Esophagus squamous epithelium (tissue), 5 donors: ENCODE results near the gene PKN1. TPM values are rescaled to one million over a fixed set of nuclear protein-coding genes. Genes with fewer than 3 reads are reported as not detected.

ENCODE experiments used
- DNase-seq: peaks from one replicate; lab custom pipeline; 2025; lab: John Stamatoyannopoulos, UW
- H3K27ac ChIP-seq, 4 donors: fragments of 200-600 bp; sonication (generic); one replicate each; pipeline ENCODE4 v1.5.1; 2016 to 2019; ENCODE audit warnings: mild to moderate bottlenecking in 1 of 4
- H3K27me3 ChIP-seq, 4 donors: fragments of 200-600 bp; sonication (generic); 1 replicate in 3 of 4; 2 replicates in 1 of 4; pipeline versions ENCODE4 v1.5.1 to v1.6.0; 2017 to 2021; ENCODE audit warnings: antibody characterized with exemption in 1 of 4
- H3K36me3 ChIP-seq, 3 donors: fragments of 200-600 bp; sonication (generic); one replicate each; pipeline ENCODE4 v1.5.1; 2016 to 2019
- H3K4me1 ChIP-seq, 3 donors: fragments of 200-600 bp; sonication (generic); one replicate each; pipeline ENCODE4 v1.5.1; 2017 to 2019
- H3K4me3 ChIP-seq, 4 donors: fragments of 200-600 bp; sonication (generic); 1 replicate in 3 of 4; 2 replicates in 1 of 4; pipeline ENCODE4 v1.5.1; 2016 to 2019; ENCODE audit warnings: mild to moderate bottlenecking in 2 of 4, moderate library complexity in 1 of 4
- H3K9me3 ChIP-seq, 3 donors: fragments of 200-600 bp; sonication (generic); one replicate each; pipeline ENCODE4 v1.5.1; 2016 to 2019
- POLR2A ChIP-seq, 4 donors: fragments of 450-650 bp; IDR thresholded peaks; one replicate each; pipeline ENCODE4 v1.6.1; 2017; ENCODE audit warnings: antibody characterized with exemption in 4 of 4, mild to moderate bottlenecking in 4 of 4, moderate library complexity in 3 of 4
- WGBS, 2 donors: methylation state at CpG; one replicate each; pipeline ENCODE4 v1.1.5; 2018; 5-methylcytosine and 5-hydroxymethylcytosine counted together
- intact Hi-C: fragments of 100-400 bp; cut with DNase I; formaldehyde crosslinking; loops from one replicate; pipeline ENCODE4 v1.15.0; 2022
- total RNA-seq, 4 donors: library from RNA; depleted of rRNA; stranded (reverse); fragments of >200 nt; gene quantifications; one replicate each; pipeline ENCODE4 v1.1.0, GENCODE V29; 2016
- TF ChIP-seq, protein P1 (sequence below), 6 experiments: fragments of 450-650 bp in 4 of 6; fragments of 200-600 bp in 2 of 6; sonication (generic) in 2 of 6; IDR thresholded peaks; one replicate each; pipeline ENCODE4 v1.5.1; 2016 to 2019; ENCODE audit warnings: antibody characterized with exemption in 6 of 6, mild to moderate bottlenecking in 4 of 6, moderate library complexity in 4 of 6
- donor health status: DM: yes; HTN: yes; CAD: no.

Gene PKN1
- total RNA-seq, 4 donors from 2014 or later, result 6.1 to 38.3 (median 21.0) TPM

DNA sequence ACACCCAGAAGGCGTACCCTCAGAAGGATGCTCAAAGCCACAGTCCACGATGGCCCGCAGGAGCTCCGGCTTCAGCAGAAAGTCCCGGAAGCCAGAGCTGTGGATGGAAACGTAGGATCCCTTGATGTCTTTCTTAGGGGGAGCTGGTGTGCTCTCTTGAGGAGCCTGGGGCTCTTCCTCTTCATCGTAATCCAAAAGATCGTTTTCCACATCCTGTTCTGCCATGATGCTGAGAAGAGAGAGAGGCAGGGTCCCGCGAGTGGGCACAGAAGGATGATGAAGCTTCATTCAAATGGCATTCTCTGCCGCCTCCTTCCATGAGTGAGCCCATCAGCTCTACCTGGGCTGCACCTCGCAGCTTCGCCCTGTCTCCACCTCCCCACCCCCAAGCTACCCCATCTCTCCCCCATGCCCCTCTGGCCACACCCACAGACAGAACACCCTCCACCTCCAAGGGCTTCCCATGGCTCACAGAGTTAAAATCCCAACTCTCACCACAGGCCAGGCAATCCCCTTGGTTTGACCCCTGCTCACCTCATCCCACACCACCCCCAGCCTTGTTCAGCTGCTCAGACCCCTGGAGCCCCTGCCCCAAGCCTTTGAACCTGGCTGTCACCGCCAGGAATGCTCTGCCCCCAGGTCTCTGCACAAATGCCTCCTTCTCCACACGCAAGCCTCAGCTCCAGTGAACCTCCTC lies 20.0 kb upstream of the PKN1 start:
- H3K36me3 ChIP-seq, result peaks cover 49 to 59% (median 50%) of the 10 kb centered on the region in 3 donors
- TF ChIP-seq, protein P1, sequence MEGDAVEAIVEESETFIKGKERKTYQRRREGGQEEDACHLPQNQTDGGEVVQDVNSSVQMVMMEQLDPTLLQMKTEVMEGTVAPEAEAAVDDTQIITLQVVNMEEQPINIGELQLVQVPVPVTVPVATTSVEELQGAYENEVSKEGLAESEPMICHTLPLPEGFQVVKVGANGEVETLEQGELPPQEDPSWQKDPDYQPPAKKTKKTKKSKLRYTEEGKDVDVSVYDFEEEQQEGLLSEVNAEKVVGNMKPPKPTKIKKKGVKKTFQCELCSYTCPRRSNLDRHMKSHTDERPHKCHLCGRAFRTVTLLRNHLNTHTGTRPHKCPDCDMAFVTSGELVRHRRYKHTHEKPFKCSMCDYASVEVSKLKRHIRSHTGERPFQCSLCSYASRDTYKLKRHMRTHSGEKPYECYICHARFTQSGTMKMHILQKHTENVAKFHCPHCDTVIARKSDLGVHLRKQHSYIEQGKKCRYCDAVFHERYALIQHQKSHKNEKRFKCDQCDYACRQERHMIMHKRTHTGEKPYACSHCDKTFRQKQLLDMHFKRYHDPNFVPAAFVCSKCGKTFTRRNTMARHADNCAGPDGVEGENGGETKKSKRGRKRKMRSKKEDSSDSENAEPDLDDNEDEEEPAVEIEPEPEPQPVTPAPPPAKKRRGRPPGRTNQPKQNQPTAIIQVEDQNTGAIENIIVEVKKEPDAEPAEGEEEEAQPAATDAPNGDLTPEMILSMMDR (IDR thresholded peaks at IDR 0.05), result no peak
- TF ChIP-seq POLR2A (IDR thresholded peaks at IDR 0.05), result no peak
- no peaks in the 10 kb centered on the region for H3K27me3 ChIP-seq
- intact Hi-C loops, result no loop called here
- DNase-seq, result no peak
- WGBS, 2 donors, result 82 to 84% methylated on average over 13 to 15 of the region's 15 CpGs
- no peaks in the 10 kb centered on the region for H3K9me3 ChIP-seq
- peaks cover 24 to 65% (median 42%) of the 10 kb centered on the region in 3 donors for H3K4me1 ChIP-seq
- no peak overlapping the region for H3K4me3 ChIP-seq
- H3K27ac ChIP-seq, result peak overlapping the region in 1 of 4 donors; percentile 3

DNA sequence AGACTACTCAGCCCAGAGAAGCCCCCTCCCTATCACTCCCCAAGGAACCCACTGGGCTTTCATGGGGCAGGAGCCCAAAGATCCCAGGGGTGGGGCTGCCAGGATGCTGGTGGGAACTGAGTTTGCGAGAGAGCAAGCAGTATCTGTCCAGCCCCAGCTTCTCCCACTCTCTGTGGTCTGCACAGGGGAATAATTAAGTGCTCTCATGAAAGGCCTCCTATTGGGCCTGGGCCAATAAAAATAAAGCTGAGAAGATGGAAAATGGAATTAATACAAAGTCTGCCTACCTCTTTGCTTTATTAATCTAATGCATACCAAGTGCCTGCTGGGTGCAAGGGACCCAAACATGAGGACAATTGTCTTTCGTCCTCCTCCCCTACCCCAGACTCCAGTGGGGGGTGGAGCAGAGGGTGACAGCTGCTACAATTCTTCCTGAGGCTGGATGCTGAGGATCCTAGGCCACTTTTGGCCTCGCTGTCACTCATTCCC lies 19.4 kb upstream of the PKN1 start:
- Histone ChIP-seq H3K36me3 (peaks cover 43 to 53% (median 44%) of the 10 kb centered on the region in 3 donors), H3K27ac (peak overlapping the region in 1 of 4 donors; percentile 3), H3K4me3 (no peak overlapping the region), H3K4me1 (peaks cover 24 to 69% (median 42%) of the 10 kb centered on the region in 3 donors), H3K9me3 (no peaks in the 10 kb centered on the region), H3K27me3 (no peaks in the 10 kb centered on the region)
- DNase-seq, result no peak
- TF ChIP-seq POLR2A (IDR thresholded peaks at IDR 0.05), result no peak
- TF ChIP-seq, protein P1 (IDR thresholded peaks at IDR 0.05), result no peak
- intact Hi-C loops, result no loop called here
- 68 to 94% methylated on average over 3 of the region's 3 CpGs for WGBS, 2 donors

DNA sequence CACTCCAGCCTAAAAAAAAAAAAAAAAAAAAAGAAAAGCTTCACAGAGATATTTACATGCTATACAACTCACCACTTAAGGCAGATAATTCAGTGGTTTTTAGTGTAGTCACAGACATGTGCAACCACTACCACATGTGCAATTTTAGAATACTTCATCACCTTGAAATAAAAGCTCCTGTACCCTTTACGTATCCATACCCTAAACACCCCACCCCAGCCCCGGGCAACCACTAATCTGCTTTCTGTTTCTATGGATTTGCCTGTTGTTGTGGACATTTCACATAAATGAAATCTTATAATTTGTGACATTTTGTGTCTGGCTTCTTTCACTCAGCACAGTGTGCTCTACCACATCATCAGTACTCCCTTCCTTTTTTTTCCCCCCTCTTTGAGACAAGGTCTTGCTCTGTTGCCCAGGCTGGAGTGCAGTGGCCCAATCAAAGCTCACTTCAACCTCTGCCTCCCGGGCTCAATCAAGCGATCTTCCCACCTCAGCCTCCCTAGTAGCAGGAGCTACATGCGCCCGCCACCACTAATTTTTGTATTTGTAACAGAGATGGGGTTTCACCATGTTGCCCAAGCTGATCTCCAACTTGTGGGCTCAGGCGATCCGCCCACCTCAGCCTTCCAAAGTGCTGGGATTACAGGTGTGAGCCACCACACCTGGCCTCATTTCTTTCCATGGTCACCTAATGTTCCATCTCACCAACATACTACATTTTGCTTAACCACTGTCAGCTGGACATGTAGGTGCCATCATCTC lies 18.0 kb upstream of the PKN1 start:
- intact Hi-C loops, result no loop called here
- DNase-seq, result no peak
- no peaks in the 10 kb centered on the region for H3K9me3 ChIP-seq
- H3K4me1 ChIP-seq, result peaks cover 24 to 76% (median 47%) of the 10 kb centered on the region in 3 donors
- H3K36me3 ChIP-seq, result peaks cover 29 to 39% (median 30%) of the 10 kb centered on the region in 3 donors
- no peak overlapping the region for H3K27ac ChIP-seq
- H3K27me3 ChIP-seq, result no peaks in the 10 kb centered on the region
- no peak overlapping the region for H3K4me3 ChIP-seq
- TF ChIP-seq POLR2A (IDR thresholded peaks at IDR 0.05), result no peak
- TF ChIP-seq, protein P1 (IDR thresholded peaks at IDR 0.05), result no peak
- WGBS, 2 donors, result 75 to 84% methylated on average over 7 to 8 of the region's 8 CpGs

DNA sequence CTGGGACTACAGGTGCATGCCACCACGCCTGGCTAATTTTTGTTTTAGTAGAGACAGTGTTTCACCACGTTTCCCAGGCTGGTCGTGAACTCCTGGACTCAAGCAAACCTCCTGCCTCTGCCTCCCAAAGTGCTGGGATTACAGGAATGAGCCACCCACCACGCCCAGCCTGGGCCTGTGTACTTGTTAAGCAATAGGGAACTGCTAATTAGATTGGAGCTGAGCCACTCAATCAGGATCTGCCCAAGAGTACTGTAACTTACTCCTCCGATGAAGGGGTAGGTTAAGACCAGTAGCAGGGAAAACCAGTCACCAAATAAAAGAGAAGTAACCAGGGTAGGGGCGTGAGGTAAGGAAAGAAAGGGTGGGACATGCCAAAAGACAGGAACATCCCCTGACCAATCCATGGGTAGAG lies 16.3 kb upstream of the PKN1 start:
- peaks cover 24 to 72% (median 47%) of the 10 kb centered on the region in 3 donors for H3K4me1 ChIP-seq
- peaks cover 13 to 22% (median 14%) of the 10 kb centered on the region in 3 donors for H3K36me3 ChIP-seq
- intact Hi-C loops, result no loop called here
- H3K27me3 ChIP-seq, result no peaks in the 10 kb centered on the region
- H3K27ac ChIP-seq, result peak overlapping the region; percentile 40 to 94 (median 78)
- no peak for TF ChIP-seq POLR2A (IDR thresholded peaks at IDR 0.05)
- TF ChIP-seq, protein P1 (IDR thresholded peaks at IDR 0.05), result no peak
- peak overlapping the region in 2 of 4 donors; percentile 68 to 89 for H3K4me3 ChIP-seq
- H3K9me3 ChIP-seq, result no peaks in the 10 kb centered on the region
- 37 to 42% methylated on average over 5 to 6 of the region's 6 CpGs for WGBS, 2 donors
- DNase-seq, result no peak

DNA sequence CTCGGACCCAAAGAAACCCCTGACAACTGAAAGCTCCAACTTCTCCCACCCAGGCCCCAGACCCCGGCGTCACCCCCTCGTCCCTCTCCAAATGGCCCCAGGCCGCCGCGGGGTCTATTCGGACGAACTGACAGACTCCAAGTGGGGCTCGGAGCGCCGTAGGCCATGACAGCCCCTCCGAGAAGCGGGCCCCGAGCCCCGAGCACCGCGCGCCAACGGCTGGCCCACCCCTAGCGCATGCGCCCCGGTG lies 14.3 kb upstream of the PKN1 start:
- WGBS, 2 donors, result 0% methylated on average over 5 of the region's 23 CpGs; no CpG with 5 or more reads in 1 of the 2 donors
- Histone ChIP-seq H3K9me3 (no peaks in the 10 kb centered on the region), H3K4me1 (peaks cover 18 to 53% (median 41%) of the 10 kb centered on the region in 3 donors)

More for the DNA sequence above, 14.3 kb upstream of the PKN1 start:
- intact Hi-C loops, result no loop called here
- peaks cover 0 to 2% (median 0%) of the 10 kb centered on the region in 3 donors for H3K36me3 ChIP-seq
- H3K27me3 ChIP-seq, result no peaks in the 10 kb centered on the region
- H3K4me3 ChIP-seq, result peak overlapping the region; percentile 68 to 89 (median 77)
- TF ChIP-seq, protein P1 (IDR thresholded peaks at IDR 0.05), result no peak
- no peak for TF ChIP-seq POLR2A (IDR thresholded peaks at IDR 0.05)
- DNase-seq, result no peak
- peak overlapping the region; percentile 93 to 94 (median 94) for H3K27ac ChIP-seq
